Stimulated activated CD4-positive, alpha-beta T cell treated with anti-CD3 and anti-CD28 coated beads, Interleukin-4, amount 100 ng/mL, for 24 hours (primary cell): Measurements from ENCODE around the gene INPP5B.

ENCODE experiments used
- DNase-seq: peaks from one replicate; pipeline ENCODE4 v3.0.0-alpha.2; 2020

INPP5B gene

GRCh38 chr1:37831109-37831508 lies 115.7 kb downstream of the INPP5B start:
- DNase-seq = no peak

GRCh38 chr1:37828410-37829074 lies 118.3 kb downstream of the INPP5B start:
- DNase-seq = no peak

- DNase-seq = no peak
These were observed 121.3 kb downstream of the INPP5B start for GRCh38 chr1:37825506-37825905.

GRCh38 chr1:37824001-37824400 lies 122.9 kb downstream of the INPP5B start:
- DNase-seq = no peak

- no peak for DNase-seq
These were observed 123.7 kb downstream of the INPP5B start for GRCh38 chr1:37822906-37823815.

GRCh38 chr1:37821481-37821880 lies 125.4 kb downstream of the INPP5B start:
- DNase-seq = no peak

- no peak for DNase-seq
These were observed 129.4 kb downstream of the INPP5B start for GRCh38 chr1:37817481-37817880.

- no peak for DNase-seq
These were observed 132.6 kb downstream of the INPP5B start for GRCh38 chr1:37814252-37814651.

GRCh38 chr1:37813529-37814145 lies 133.2 kb downstream of the INPP5B start:
- DNase-seq = no peak

GRCh38 chr1:37811027-37811655 lies 135.7 kb downstream of the INPP5B start:
- DNase-seq = peak; percentile 69
